Activated T-cell treated with anti-CD3 and anti-CD28 coated beads for 24 hours (primary cell): ENCODE data around the gene VPS13D.

Experiments
- DNase-seq: peaks from one replicate; pipeline ENCODE4 v3.0.0-alpha.2; 2020; ENCODE audit warnings: low read depth

The VPS13D gene

GRCh38 chr1:12555411-12556367, 325.9 kb downstream of the VPS13D start:
- DNase-seq, result no peak

DNA sequence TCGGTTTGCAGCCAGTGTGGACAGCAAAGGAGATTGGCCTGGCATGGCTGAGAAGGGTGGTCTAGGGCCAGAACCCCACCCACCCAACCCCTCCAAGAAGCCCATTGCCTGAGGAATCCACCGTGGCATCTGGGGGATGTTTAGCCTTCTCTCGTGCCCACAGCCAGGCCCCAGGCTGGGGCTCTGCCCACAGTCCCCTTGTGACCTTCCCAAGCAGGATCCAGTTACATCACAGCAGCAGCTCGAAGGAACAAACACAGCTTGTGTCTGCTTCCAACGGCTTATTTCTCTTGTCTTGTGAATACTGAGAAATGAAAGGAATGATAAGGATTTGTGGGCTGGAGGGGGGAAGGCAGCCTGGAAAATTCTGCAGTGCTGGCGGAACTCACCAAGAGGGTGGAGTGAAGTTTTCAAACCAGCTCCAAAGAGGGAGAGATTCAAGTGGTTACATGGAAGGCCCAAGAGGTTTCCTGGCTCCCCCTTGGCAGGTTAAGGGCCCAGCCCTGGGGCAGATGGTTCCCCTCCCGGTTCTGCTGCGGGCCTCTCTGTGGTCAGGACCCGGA, 326.6 kb downstream of the VPS13D start:
- no peak for DNase-seq

- DNase-seq, result no peak
Observed at GRCh38 chr1:12556957-12557935, 327.4 kb downstream of the VPS13D start.

GRCh38 chr1:12561121-12561520, 331.3 kb downstream of the VPS13D start:
- no peak for DNase-seq
